Pancreas (tissue), 10 donors: ENCODE results near the gene MYH6. TPM values are rescaled to one million over a fixed set of nuclear protein-coding genes. Genes with fewer than 3 reads are reported as not detected.

Experiments
- ATAC-seq, 4 donors: fragments of 200-7000 bp; cut with Tn5 transposase; one replicate each; pipeline versions ENCODE4 v1.8.0 to v1.9.1; 2020; ENCODE audit warnings: mild to moderate bottlenecking in 4 of 4, moderate library complexity in 4 of 4
- DNase-seq, 6 donors: peaks; one replicate each; pipeline ENCODE4 v3.0.0-alpha.2; 2020
- FAIRE-seq: peaks from 2 replicates; lab custom pipeline; 2012; peaks lifted over from hg19 to GRCh38; lab: Jason Lieb, UNC
- H3K27ac ChIP-seq, 4 donors: fragments of 200-600 bp; sonication (generic); 1 replicate in 3 of 4; 2 replicates in 1 of 4; pipeline versions ENCODE4 v1.5.0 to v1.8.0; 2020
- H3K27me3 ChIP-seq, 4 donors: fragments of 200-600 bp; one replicate each; pipeline ENCODE4 v1.8.0; 2021
- H3K36me3 ChIP-seq, 3 donors: fragments of 200-600 bp; sonication (generic) in 1 of 3; one replicate each; pipeline versions ENCODE4 v1.5.0 to v1.8.0; 2020 to 2021
- H3K4me1 ChIP-seq, 3 donors: fragments of 200-600 bp; one replicate each; pipeline ENCODE4 v1.8.0; 2021
- H3K4me3 ChIP-seq, 4 donors: fragments of 200-600 bp; sonication (generic) in 2 of 4; one replicate each; pipeline versions ENCODE4 v1.5.0 to v1.8.0; 2020 to 2021
- H3K9me3 ChIP-seq, 4 donors: fragments of 200-600 bp; one replicate each; pipeline ENCODE4 v1.8.0; 2021
- WGBS, 2 donors: extraction: QIAGEN DNeasy Blood & Tissue Kit; methylation state at CpG; one replicate each; pipeline ENCODE4 v1.1.7; 2013; 5-methylcytosine and 5-hydroxymethylcytosine counted together
- intact Hi-C, 3 donors: fragments of 100-400 bp; cut with DNase I; formaldehyde crosslinking; loops; one replicate each; pipeline versions ENCODE4 v1.11.1 to v1.14.2; 2022
- microRNA-seq, 2 donors: library from miRNA; unstranded; fragments of <30 nt; microRNA quantifications; one replicate each; pipeline versions ENCODE4 to v1.1.0, GENCODE V29; 2019 to 2020
- polyA plus RNA-seq, 2 donors: library from polyadenylated mRNA; stranded (reverse); fragments of 200-250 nt; gene quantifications; one replicate each; pipeline ENCODE4 v1.2.3, GENCODE V29; 2013
- total RNA-seq, 6 donors: library from RNA; stranded (reverse); fragmentation: NEBNext Ultra II Directional in 4 of 6; extraction: Animal tissue kit (Norgen Biotek cat#: 25700) in 4 of 6; gene quantifications; one replicate each; pipeline versions ENCODE4 v1.2.1 to v1.2.4, GENCODE V29; 2021 to 2023
- TF ChIP-seq, protein P1 (sequence below), 4 donors: fragments of 200-600 bp; sonication (generic) in 3 of 4; IDR thresholded peaks; one replicate each; pipeline versions ENCODE4 v1.5.0 to v1.8.0; 2021; ENCODE audit warnings: antibody characterized with exemption in 4 of 4
- donor health status: healthy with polysubstance abuse.
- donor health status: DM: no; HTN: no; CAD: no; lungs with moderate emphysema.
- donor health status: DM: no; HTN: no; CAD: no.
- donor health status: control.
- donor health status: control.
- donor health status: Bipolar disorder and iron deficiency.
- donor health status: DM: yes; HTN: yes; CAD: no.
- donor health status: DM: no; HTN: no; CAD: no.
- donor health status: DM: no; HTN: no; CAD: no.
- donor health status: DM: yes; HTN: yes; CAD: no.

MYH6 gene
- total and polyA plus RNA-seq, 8 donors, result 0.03 to 0.72 (median 0.11) TPM; not detected in 2

DNA sequence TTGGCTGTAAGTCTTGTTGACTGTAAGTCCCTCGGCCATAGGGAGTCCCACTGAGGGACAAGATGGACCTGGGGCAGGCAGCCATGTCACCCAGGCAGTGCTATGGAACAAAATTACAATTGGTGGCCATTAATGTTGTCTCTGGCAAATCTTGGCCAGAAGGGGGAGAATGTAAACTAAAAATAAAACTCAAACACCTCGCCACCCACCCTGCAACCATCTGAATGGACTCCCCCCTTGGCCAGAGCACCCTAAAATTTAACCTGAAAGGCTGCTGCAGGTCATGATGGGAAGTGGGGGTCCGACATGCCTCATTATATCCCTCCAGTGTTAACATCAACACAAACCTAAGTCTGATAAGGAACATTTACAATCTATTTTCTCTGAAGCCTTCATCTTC is 63.6 kb downstream of the MYH6 start:
- H3K27ac ChIP-seq, result no peak overlapping the region
- no peaks in the 10 kb centered on the region for H3K36me3 ChIP-seq
- no peaks in the 10 kb centered on the region for H3K4me1 ChIP-seq
- DNase-seq (no peak), ATAC-seq (no peak), FAIRE-seq (no peak)
- no peak overlapping the region for H3K4me3 ChIP-seq
- TF ChIP-seq, protein P1, sequence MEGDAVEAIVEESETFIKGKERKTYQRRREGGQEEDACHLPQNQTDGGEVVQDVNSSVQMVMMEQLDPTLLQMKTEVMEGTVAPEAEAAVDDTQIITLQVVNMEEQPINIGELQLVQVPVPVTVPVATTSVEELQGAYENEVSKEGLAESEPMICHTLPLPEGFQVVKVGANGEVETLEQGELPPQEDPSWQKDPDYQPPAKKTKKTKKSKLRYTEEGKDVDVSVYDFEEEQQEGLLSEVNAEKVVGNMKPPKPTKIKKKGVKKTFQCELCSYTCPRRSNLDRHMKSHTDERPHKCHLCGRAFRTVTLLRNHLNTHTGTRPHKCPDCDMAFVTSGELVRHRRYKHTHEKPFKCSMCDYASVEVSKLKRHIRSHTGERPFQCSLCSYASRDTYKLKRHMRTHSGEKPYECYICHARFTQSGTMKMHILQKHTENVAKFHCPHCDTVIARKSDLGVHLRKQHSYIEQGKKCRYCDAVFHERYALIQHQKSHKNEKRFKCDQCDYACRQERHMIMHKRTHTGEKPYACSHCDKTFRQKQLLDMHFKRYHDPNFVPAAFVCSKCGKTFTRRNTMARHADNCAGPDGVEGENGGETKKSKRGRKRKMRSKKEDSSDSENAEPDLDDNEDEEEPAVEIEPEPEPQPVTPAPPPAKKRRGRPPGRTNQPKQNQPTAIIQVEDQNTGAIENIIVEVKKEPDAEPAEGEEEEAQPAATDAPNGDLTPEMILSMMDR (IDR thresholded peaks at IDR 0.05), result no peak
- intact Hi-C loops, result no loop called here
- no peaks in the 10 kb centered on the region for H3K27me3 ChIP-seq
- H3K9me3 ChIP-seq, result no peaks in the 10 kb centered on the region
- 45 to 57% methylated on average over 3 of the region's 3 CpGs for WGBS, 2 donors

DNA sequence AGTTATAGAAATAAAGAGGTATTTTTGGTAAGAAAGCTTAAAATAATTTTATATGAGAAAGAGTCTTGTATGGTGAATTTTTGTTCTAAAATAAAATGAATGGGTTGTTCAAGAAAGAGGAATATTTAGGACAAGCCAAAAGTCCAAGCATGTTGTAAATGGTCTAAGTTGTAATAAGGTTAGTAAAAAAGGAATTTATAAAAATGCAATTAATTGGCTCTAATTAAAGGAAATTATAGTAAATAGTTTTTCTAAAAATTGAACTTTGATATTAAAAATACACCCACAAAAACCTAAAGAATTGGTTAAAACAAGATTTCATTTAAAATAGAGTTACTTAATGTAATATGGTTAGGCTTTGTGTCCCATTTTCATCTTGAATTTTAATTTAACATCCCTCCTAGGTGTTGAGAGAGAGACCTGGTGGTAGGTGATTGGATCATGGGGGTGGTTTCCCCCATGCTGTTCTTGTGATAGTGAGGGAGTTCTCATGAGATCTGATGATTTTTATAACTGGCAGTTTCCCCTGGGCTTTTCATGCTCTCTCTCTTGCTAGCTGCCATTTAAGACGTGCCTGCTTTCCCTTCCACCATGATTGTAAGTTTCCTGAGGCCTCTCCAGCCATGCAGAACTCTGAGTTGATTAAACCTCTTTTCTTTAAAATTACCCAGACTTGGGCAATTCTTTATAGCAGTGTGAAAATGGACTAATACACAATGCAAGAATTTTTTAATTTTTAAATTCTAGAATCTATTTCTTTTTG is 68.4 kb downstream of the MYH6 start:
- no peaks in the 10 kb centered on the region for H3K9me3 ChIP-seq
- H3K4me1 ChIP-seq, result no peaks in the 10 kb centered on the region
- ATAC-seq (no peak), DNase-seq (no peak), FAIRE-seq (no peak)
- no peaks in the 10 kb centered on the region for H3K27me3 ChIP-seq
- TF ChIP-seq, protein P1 (IDR thresholded peaks at IDR 0.05), result no peak
- H3K27ac ChIP-seq, result no peak overlapping the region
- 61 to 77% methylated on average over 1 of the region's 1 CpG for WGBS, 2 donors
- H3K4me3 ChIP-seq, result no peak overlapping the region
- H3K36me3 ChIP-seq, result no peaks in the 10 kb centered on the region
- intact Hi-C loops, result loop anchor here in 1 of 3 donors (5.0 kb wide), 1 partner anchor 33 kb away; the partner anchor contains the start of gene IL25

DNA sequence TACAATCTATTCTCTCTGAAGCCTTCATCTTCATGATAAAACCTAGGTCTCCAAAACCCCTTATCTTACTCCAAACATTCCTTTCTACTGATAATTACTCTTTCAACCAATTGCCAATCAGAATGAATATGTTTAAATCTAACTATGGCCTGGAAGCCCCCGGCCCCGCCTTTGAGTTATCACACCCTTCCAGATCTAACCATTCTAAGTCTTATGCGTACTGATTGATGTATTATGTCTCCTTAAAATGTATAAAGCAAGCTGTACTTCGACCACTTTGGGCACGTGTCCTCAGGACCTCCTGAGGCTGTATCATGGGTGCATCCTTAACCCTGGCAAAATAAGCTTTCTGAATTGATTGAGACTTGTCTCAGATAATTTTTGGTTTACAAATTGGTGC is 72.5 kb downstream of the MYH6 start:
- no peak for FAIRE-seq
- DNase-seq, result no peak
- Histone ChIP-seq H3K36me3 (no peaks in the 10 kb centered on the region), H3K4me1 (no peaks in the 10 kb centered on the region), H3K27ac (no peak overlapping the region), H3K4me3 (no peak overlapping the region), H3K27me3 (no peaks in the 10 kb centered on the region), H3K9me3 (no peaks in the 10 kb centered on the region)
- TF ChIP-seq, protein P1 (IDR thresholded peaks at IDR 0.05), result no peak
- WGBS, 2 donors, result 76 to 83% methylated on average over 5 of the region's 5 CpGs
- intact Hi-C loops, result loop anchor here in 1 of 3 donors (5.0 kb wide), 1 partner anchor 37 kb away; the partner anchor contains the start of gene IL25
- ATAC-seq, result no peak

Small RNA genes lying within 50 kb of the gene (microRNA-seq; reads per million reads assigned to microRNA genes)
- gene MIR208A (0.29 to 0.39 reads per million in 2 donors), gene MIR208B (0 to 1.2 reads per million in 2 donors)

Other genes with a start within 250 kb of the MYH6 start
- 10 to 100 TPM; 11.5 to 33.5 (median 23.2) TPM for gene SLC7A8, start 224.6 kb downstream of the MYH6 start, total RNA-seq
- gene SLC7A8, start 224.6 kb downstream of the MYH6 start, polyA plus RNA-seq, result 10 to 100 TPM; 36.3 to 70.8 TPM
- under 1 TPM in 2 of 6 donors, not detected in 4; 0.12 to 0.29 TPM for gene RNF212B, start 170.3 kb downstream of the MYH6 start, total RNA-seq
- gene RNF212B, start 170.3 kb downstream of the MYH6 start, polyA plus RNA-seq, result not detected
- 10 to 100 TPM in 1 of 6 donors, 1 to 10 TPM in 5; 4.5 to 10.3 (median 6.0) TPM for gene HOMEZ, start 122.1 kb downstream of the MYH6 start, total RNA-seq
- 1 to 10 TPM; 4.9 to 5.9 TPM for gene HOMEZ, start 122.1 kb downstream of the MYH6 start, polyA plus RNA-seq
- 10 to 100 TPM in 2 of 6 donors, 1 to 10 TPM in 4; 4.1 to 12.8 (median 5.6) TPM for gene PPP1R3E, start 105.4 kb downstream of the MYH6 start, total RNA-seq
- gene PPP1R3E, start 105.4 kb downstream of the MYH6 start, polyA plus RNA-seq, result 10 to 100 TPM; 18.0 to 25.9 TPM
- gene BCL2L2, start 101.4 kb downstream of the MYH6 start, total RNA-seq, result 10 to 100 TPM; 24.8 to 29.7 (median 26.2) TPM
- gene BCL2L2, start 101.4 kb downstream of the MYH6 start, polyA plus RNA-seq, result 10 to 100 TPM; 28.8 to 31.6 TPM
- gene PABPN1, start 86.8 kb downstream of the MYH6 start, total RNA-seq, result 10 to 100 TPM; 32.6 to 82.2 (median 45.0) TPM
- gene PABPN1, start 86.8 kb downstream of the MYH6 start, polyA plus RNA-seq, result 100 to 1,000 TPM; 154 to 166 TPM
- 10 to 100 TPM in 4 of 6 donors, 1 to 10 TPM in 2; 6.4 to 19.6 (median 10.3) TPM for gene SLC22A17, start 55.4 kb downstream of the MYH6 start, total RNA-seq
- 10 to 100 TPM; 29.9 to 90.7 TPM for gene SLC22A17, start 55.4 kb downstream of the MYH6 start, polyA plus RNA-seq
- 1 to 10 TPM in 2 of 6 donors, under 1 TPM in 4; 0.23 to 2.2 (median 0.71) TPM for gene EFS, start 43.1 kb downstream of the MYH6 start, total RNA-seq
- 1 to 10 TPM; 1.7 to 3.0 TPM for gene EFS, start 43.1 kb downstream of the MYH6 start, polyA plus RNA-seq
- gene IL25, start 35.5 kb downstream of the MYH6 start, total RNA-seq, result not detected
- not detected for gene IL25, start 35.5 kb downstream of the MYH6 start, polyA plus RNA-seq
- under 1 TPM in 1 of 6 donors, not detected in 5; 0.25 TPM for gene CMTM5, start 31.2 kb downstream of the MYH6 start, total RNA-seq
- under 1 TPM; 0.16 to 0.53 TPM for gene CMTM5, start 31.2 kb downstream of the MYH6 start, polyA plus RNA-seq
- 1 to 10 TPM in 1 of 6 donors, under 1 TPM in 5; 0.19 to 6.3 (median 0.40) TPM for gene MYH7, start 27.4 kb upstream of the MYH6 start, total RNA-seq
- gene MYH7, start 27.4 kb upstream of the MYH6 start, polyA plus RNA-seq, result 1 to 10 TPM in 1 of 2 donors, under 1 TPM in 1; 0.34 to 1.1 TPM
- 10 to 100 TPM in 5 of 6 donors, 1 to 10 TPM in 1; 9.8 to 18.8 (median 15.4) TPM for gene NGDN, start 61.4 kb upstream of the MYH6 start, total RNA-seq
- gene NGDN, start 61.4 kb upstream of the MYH6 start, polyA plus RNA-seq, result 10 to 100 TPM; 18.3 to 33.7 TPM
- 1 to 10 TPM in 3 of 6 donors, under 1 TPM in 3; 0.63 to 3.8 (median 1.0) TPM for gene ZFHX2, start 143.5 kb upstream of the MYH6 start, total RNA-seq
- gene ZFHX2, start 143.5 kb upstream of the MYH6 start, polyA plus RNA-seq, result 1 to 10 TPM; 1.7 to 3.0 TPM
- 10 to 100 TPM in 1 of 6 donors, 1 to 10 TPM in 5; 5.6 to 11.6 (median 8.4) TPM for gene THTPA, start 148.0 kb upstream of the MYH6 start, total RNA-seq
- 10 to 100 TPM; 11.9 TPM for gene THTPA, start 148.0 kb upstream of the MYH6 start, polyA plus RNA-seq
- gene AP1G2, start 159.5 kb upstream of the MYH6 start, total RNA-seq, result 100 to 1,000 TPM in 1 of 6 donors, 10 to 100 TPM in 5; 57.4 to 153 (median 70.4) TPM
- 100 to 1,000 TPM; 303 to 392 TPM for gene AP1G2, start 159.5 kb upstream of the MYH6 start, polyA plus RNA-seq
- under 1 TPM; 0.12 to 0.47 (median 0.29) TPM for gene JPH4, start 170.5 kb upstream of the MYH6 start, total RNA-seq
- gene JPH4, start 170.5 kb upstream of the MYH6 start, polyA plus RNA-seq, result 1 to 10 TPM in 1 of 2 donors, under 1 TPM in 1; 0.46 to 1.3 TPM
- 1 to 10 TPM in 5 of 6 donors, under 1 TPM in 1; 0.43 to 7.7 (median 3.4) TPM for gene DHRS2, start 228.1 kb upstream of the MYH6 start, total RNA-seq
- 10 to 100 TPM; 20.8 to 21.6 TPM for gene DHRS2, start 228.1 kb upstream of the MYH6 start, polyA plus RNA-seq